Measurements from ENCODE around the gene EBF3.

DNA sequence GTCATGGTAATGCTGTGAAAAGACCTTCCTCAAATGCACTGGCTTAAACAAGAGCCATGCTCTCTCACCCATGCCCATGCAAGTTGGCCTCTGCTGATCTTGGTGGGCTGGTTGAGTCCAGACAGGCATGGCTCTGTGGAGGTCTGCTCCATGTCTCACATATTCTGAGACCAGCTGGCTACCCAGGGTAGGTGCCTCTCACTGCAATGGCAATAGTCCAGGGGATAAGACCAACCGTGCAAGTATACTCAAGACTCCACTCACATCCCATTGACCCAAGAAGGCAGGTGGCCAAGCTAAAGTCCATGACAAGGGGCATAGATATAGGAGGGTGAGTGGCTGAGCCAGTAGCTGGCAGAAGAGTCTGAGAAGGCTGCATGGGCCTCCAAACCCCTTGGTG lies 14.2 kb upstream of the EBF3 start:
- TF ChIP-seq, protein P1, sequence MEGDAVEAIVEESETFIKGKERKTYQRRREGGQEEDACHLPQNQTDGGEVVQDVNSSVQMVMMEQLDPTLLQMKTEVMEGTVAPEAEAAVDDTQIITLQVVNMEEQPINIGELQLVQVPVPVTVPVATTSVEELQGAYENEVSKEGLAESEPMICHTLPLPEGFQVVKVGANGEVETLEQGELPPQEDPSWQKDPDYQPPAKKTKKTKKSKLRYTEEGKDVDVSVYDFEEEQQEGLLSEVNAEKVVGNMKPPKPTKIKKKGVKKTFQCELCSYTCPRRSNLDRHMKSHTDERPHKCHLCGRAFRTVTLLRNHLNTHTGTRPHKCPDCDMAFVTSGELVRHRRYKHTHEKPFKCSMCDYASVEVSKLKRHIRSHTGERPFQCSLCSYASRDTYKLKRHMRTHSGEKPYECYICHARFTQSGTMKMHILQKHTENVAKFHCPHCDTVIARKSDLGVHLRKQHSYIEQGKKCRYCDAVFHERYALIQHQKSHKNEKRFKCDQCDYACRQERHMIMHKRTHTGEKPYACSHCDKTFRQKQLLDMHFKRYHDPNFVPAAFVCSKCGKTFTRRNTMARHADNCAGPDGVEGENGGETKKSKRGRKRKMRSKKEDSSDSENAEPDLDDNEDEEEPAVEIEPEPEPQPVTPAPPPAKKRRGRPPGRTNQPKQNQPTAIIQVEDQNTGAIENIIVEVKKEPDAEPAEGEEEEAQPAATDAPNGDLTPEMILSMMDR (IDR thresholded peaks at IDR 0.05; ENCODE audit: low read depth, low read length), result no peak
- no peak for TF ChIP-seq EZH2phosphoT487 (IDR thresholded peaks at IDR 0.05; ENCODE audit: low read depth)
